IPS DF 4.7 (cell line): ENCODE data around the gene BGN.

Experiments
- DNase-seq: peaks from one replicate; pipeline ENCODE4 v3.0.0-alpha.2; 2013; ENCODE audit warnings: low spot score; ENCODE audit errors: extremely low read depth

BGN gene

GRCh38 chrX:153482376-153483015 lies 12.3 kb upstream of the BGN start:
- DNase-seq, result no peak

- DNase-seq, result no peak
These were observed 9.2 kb upstream of the BGN start for GRCh38 chrX:153485396-153486080.

DNA sequence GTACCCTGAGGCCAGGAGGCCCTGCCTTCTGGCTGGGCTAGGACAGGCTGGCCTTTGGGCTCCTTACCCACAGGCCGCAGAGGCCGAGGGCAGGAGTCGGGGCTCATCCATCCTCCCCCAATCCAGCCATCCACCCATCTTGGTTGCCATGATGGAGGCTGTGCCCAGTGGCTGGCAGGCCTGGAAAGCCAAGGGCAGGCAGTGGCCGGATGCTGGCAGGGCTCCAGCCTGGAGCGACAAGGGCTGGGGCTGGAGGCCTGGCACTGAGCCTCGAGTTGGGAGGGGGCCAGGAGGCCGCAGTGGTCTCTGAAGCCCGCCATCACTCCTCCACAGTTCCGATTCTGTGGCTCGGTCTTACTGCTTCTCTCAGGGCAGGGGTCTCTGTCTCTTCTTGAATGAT lies 8.6 kb upstream of the BGN start:
- no peak for DNase-seq

DNA sequence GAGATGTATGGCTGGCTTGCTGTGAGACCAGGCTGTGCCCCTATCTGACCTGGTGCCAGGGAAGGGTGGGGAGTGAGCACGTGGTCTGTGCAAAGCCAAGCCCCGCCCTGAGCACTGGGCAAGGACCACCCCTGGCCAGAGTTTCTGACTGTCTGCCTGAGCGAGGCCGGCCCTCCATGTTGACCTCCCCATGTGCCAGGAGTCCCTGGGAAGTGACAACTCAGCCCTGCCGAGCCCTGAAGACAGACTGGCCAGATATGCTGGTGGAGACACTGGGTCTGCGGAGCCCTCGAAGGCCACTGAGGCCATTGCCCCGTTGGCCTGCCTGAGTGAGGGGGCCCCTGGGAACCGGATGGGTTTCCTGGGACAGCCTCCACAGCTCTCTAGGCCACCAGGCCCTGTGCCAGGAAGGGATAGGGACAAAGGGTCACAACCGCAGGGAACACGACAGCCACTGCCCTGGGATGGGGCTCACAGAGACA lies 7.1 kb upstream of the BGN start:
- DNase-seq, result no peak

- no peak for DNase-seq
These were observed 6.4 kb upstream of the BGN start for GRCh38 chrX:153488231-153488914.

DNA sequence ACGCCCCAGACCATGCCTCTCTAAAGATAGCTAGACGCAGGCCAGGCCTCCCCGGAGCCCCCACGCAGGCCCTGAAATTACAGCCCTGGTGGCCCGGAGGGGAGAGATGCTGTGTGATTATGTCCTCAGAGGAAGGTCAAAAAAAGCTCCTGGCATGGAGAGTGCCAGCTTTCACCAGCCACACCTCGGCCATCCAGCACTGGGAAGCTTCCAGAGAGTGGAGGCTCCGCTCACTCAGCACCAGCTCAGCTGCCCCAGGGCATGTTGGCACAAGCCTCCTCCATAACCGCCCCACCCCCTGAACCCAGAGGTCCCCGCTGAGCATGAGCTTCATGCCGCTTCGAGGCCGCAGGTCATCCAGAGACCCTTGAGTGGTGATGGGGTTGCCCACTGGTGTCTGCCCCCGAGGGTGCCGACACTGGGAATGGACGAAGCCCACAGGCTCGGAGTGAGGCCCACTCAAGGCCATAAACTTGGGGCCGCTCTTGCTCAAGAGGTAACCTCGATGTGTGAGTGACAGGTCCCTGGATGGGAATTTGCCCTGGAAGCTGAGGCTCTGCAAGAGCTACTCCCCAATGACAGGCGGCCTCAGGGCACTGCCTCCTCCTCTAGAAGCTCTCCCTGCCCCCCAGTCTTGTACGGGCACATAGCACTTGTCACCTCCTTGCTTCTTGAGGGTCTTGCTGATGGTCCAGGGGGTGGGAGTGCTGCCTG lies 4.4 kb upstream of the BGN start:
- DNase-seq, result no peak

GRCh38 chrX:153491351-153491914 lies 3.3 kb upstream of the BGN start:
- DNase-seq, result no peak

GRCh38 chrX:153491918-153492317 lies 2.9 kb upstream of the BGN start:
- no peak for DNase-seq

- DNase-seq, result no peak
These were observed 2.2 kb upstream of the BGN start for GRCh38 chrX:153492543-153492942.

- no peak for DNase-seq
These were observed 1.7 kb upstream of the BGN start for GRCh38 chrX:153493085-153493484.

GRCh38 chrX:153494061-153494460 lies 719 bp upstream of the BGN start:
- no peak for DNase-seq

DNA sequence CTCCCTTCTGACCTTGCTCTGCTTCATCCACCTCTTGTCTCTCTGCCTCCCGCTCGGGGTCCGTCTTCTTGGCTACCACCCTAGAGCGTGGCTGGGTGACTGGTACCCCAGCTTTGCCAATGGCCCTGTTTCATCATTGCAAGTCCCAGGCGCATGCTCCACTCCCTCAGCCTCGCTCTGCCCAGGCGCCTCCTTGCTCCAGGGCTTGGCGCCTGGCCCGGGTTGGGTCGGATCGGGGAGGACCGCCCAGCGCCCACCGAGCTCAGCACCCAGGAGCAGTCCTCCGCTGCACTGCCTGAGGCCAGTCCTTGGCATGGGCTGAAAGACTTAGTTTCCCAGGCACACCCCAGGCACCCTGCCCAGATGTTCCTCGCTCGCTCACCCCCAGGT lies 577 bp downstream of the BGN start:
- DNase-seq, result no peak

GRCh38 chrX:153495903-153496589 lies 1.3 kb downstream of the BGN start:
- DNase-seq, result no peak

GRCh38 chrX:153496590-153496959 lies 1.8 kb downstream of the BGN start:
- DNase-seq, result no peak

DNA sequence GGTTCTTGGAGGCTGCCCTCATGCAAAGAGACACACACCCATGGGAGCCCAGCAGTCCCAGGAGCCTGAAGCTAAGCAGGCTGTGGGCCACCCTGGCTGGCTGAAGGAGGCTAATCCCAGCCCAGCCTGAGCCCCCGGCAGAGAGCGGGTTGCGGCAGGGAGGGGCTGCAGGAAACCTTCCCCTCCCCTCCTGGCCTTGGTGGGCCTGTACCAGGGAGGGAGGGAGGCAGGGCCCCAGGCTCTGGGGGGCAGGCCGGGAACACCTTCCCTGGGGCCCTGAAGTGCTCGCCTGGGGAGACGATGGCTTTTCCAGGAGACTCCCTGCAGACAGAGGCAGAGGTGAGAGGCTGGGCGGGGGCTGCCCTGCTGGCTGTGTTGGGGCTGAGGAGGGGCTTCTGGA lies 3.7 kb downstream of the BGN start:
- DNase-seq, result no peak

GRCh38 chrX:153499341-153499740 lies 4.6 kb downstream of the BGN start:
- DNase-seq, result no peak

- no peak for DNase-seq
These were observed 5.1 kb downstream of the BGN start for GRCh38 chrX:153499876-153500275.

GRCh38 chrX:153500676-153501280 lies 6.0 kb downstream of the BGN start:
- DNase-seq, result no peak

DNA sequence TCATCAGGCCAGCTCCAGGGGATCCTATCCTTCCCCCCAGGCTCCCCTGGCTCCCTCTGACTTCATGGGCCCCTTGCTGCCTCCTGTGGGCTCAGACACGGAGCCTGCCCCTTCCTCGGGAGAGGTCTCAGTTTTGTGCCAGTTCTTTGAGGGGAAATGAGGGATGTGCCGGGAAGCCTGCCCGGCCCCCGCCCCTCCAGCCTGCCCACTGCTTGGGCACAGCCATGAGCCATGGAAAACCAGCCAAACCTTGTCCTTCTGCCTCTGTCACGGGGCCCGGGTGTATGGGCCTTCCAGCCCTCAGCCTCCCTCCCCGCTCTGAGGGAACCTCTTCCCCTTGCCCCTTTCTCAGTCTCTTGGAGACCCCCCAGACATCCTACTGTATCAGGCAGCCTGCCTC lies 6.8 kb downstream of the BGN start:
- no peak for DNase-seq

- no peak for DNase-seq
These were observed 7.4 kb downstream of the BGN start for GRCh38 chrX:153502131-153502530.

- no peak for DNase-seq
These were observed 8.0 kb downstream of the BGN start for GRCh38 chrX:153502796-153503195.
